Muscle layer of duodenum (tissue), 2 donors: Measurements from ENCODE around the gene LDLRAD4.

Experiments used
- H3K27ac ChIP-seq: one replicate; pipeline ENCODE4 v1.7.0; 2013; ENCODE audit warnings: mild to moderate bottlenecking, low read length
- H3K27me3 ChIP-seq: one replicate; pipeline ENCODE4 v1.7.0; 2013; ENCODE audit warnings: low read depth, mild to moderate bottlenecking, control low read depth, low read length
- H3K36me3 ChIP-seq, 2 donors: one replicate each; pipeline ENCODE4 v1.7.0; 2013; ENCODE audit warnings: low read length in 2 of 2, control low read depth in 1 of 2, mild to moderate bottlenecking in 1 of 2; ENCODE audit not compliant: insufficient read depth in 2 of 2, control insufficient read depth in 1 of 2
- H3K4me1 ChIP-seq, 2 donors: one replicate each; pipeline ENCODE4 v1.7.0; 2013; ENCODE audit warnings: low read length in 2 of 2, mild to moderate bottlenecking in 2 of 2, control low read depth in 1 of 2, moderate library complexity in 1 of 2; ENCODE audit not compliant: insufficient read depth in 2 of 2, control insufficient read depth in 1 of 2
- H3K4me3 ChIP-seq, 2 donors: one replicate each; pipeline ENCODE4 v1.7.0; 2013; ENCODE audit warnings: low read length in 2 of 2, low read depth in 1 of 2, mild to moderate bottlenecking in 1 of 2
- H3K9me3 ChIP-seq, 2 donors: one replicate each; pipeline ENCODE4 v1.7.0; 2013; ENCODE audit warnings: low read length in 2 of 2, control low read depth in 1 of 2, mild to moderate bottlenecking in 1 of 2; ENCODE audit not compliant: control insufficient read depth in 1 of 2
- donor health status: healthy.

LDLRAD4 gene

GRCh38 chr18:13306583-13306982, 88.0 kb downstream of the LDLRAD4 start:
- Histone ChIP-seq H3K36me3 (peaks cover 0 to 5% of the 10 kb centered on the region in 2 donors), H3K4me3 (no peak overlapping the region), H3K27me3 (no peaks in the 10 kb centered on the region), H3K27ac (no peak overlapping the region), H3K4me1 (peaks cover 0 to 17% of the 10 kb centered on the region in 2 donors), H3K9me3 (no peaks in the 10 kb centered on the region)

DNA sequence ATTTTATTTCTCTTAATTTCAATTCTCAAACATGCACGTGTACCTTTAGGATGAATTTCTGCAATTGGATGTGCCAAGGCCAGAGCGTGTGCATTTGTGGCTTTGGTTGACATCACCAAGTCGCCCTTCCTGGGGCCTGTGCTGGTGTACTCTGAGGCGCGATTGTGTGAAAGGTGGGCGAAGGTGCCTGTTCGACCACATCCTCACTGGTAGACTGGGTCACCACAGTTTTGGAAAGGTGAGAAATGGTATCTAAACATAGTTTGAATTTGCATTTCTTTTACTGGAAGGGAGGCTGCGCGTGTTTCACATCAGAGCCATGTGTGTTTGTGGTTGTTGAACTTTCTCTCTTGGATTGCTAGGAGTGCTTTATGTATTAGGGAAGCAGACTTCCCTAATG, 89.8 kb downstream of the LDLRAD4 start:
- Histone ChIP-seq H3K27ac (no peak overlapping the region), H3K4me1 (no peaks in the 10 kb centered on the region), H3K4me3 (no peak overlapping the region), H3K27me3 (no peaks in the 10 kb centered on the region), H3K9me3 (no peaks in the 10 kb centered on the region), H3K36me3 (peaks cover 0 to 5% of the 10 kb centered on the region in 2 donors)

DNA sequence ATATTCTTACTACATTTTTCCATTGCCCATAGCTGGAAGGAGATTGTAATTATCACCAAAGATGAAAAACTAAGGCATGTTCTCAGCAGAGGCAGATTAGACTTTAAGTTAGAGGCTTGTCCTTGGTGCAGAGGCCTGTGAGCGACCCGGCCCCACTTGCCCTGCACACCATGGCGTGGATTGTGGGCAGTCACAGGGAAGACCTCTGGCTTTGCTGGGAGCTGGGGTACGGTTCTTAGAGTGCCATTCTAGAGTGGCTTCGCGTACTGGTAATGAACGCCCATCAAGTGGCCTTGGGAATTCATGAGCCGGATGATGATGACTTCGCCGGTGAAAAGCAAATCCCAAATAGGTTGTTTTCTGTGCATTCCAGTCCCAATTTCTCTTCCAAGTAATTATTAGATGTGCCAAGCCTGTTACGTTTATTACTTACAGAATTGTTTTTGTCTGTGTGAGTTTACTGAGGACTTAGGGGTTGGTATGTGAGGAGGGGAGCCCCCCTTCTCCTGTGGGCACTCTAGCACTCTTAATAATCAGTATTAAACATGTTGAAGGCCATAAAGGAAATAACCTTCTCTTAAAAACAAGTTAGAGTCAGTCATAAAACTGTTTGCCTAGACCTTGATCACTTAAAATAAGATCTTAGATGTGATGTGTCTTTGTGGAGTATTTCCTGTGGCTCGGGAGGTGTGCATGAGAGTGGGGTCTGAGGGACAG, 90.6 kb downstream of the LDLRAD4 start:
- H3K9me3 ChIP-seq, result no peaks in the 10 kb centered on the region

DNA sequence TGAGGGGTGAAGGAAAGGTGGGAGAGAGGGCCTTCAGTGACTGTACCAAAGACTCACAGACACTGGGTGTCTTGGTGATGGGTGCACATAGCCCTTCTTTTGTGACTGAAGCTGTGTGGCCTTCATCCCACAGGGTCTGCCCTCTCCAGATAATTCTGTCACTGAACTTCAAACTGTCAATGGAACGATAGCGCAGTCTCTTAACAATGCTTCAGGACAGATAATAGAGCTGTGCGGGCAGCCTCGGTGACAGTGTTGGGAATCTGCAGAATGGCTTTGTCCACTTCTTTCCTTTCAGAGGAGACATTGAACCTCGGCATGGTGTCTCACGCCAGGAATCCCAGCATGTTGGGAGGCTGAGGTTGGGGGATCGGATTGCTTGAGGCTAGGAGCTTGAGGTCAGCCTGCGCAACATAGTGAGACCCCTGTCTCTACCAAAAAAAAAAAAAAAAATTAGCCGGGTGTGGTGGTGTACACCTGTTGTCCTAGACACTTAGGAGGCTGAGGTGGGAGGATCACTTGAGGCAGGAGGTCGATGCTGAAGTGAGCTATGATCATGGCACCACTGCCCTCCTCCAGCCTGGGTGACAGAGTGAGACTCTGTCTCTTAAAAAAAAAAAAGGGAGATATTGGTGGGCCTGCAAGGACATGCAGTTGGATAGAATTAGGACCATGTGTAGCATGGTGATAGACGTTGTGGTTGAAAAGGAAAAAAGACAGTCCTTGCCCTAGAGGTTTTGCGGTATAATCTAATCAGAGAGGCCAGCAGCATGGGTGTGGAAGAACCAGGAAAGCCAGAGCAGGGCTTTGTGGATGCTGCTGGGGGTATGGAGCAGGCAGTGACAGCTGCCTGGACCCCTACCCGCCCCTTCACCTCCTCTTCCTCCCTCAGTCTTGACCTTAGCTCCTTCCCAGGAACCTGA, 91.4 kb downstream of the LDLRAD4 start:
- Histone ChIP-seq H3K4me1 (no peaks in the 10 kb centered on the region), H3K27me3 (no peaks in the 10 kb centered on the region), H3K4me3 (no peak overlapping the region), H3K36me3 (peaks cover 0 to 5% of the 10 kb centered on the region in 2 donors), H3K9me3 (no peaks in the 10 kb centered on the region), H3K27ac (no peak overlapping the region)

More for the DNA sequence above, 90.6 kb downstream of the LDLRAD4 start:
- peaks cover 0 to 5% of the 10 kb centered on the region in 2 donors for H3K36me3 ChIP-seq
- no peaks in the 10 kb centered on the region for H3K27me3 ChIP-seq
- H3K4me3 ChIP-seq, result no peak overlapping the region
- H3K4me1 ChIP-seq, result no peaks in the 10 kb centered on the region
- no peak overlapping the region for H3K27ac ChIP-seq

DNA sequence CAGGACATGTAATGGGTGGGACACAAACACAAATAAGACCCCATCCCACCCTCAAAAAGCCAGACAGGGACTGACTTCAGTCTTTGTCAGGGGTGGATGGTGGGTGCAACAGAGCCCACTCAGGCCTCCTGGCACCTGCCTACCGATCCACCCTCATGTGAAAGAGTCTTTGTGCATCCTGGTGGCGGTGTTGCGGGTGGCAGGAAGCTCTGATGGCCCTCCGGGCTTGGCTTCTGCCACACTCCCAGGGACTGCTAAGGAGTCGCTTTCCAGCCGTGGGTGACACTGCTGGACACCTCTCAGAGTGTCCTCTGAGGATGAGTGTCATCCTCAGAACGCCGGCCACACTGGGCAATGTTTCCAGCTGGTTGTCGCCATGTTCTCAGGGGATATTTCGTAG, 92.6 kb downstream of the LDLRAD4 start:
- peaks cover 3 to 5% of the 10 kb centered on the region in 2 donors for H3K9me3 ChIP-seq
- H3K27me3 ChIP-seq, result no peaks in the 10 kb centered on the region
- no peak overlapping the region for H3K27ac ChIP-seq
- no peak overlapping the region for H3K4me3 ChIP-seq
- no peaks in the 10 kb centered on the region for H3K4me1 ChIP-seq
- H3K36me3 ChIP-seq, result peaks cover 0 to 5% of the 10 kb centered on the region in 2 donors

- Histone ChIP-seq H3K9me3 (peaks cover 5 to 6% of the 10 kb centered on the region in 2 donors), H3K4me1 (no peaks in the 10 kb centered on the region), H3K36me3 (peaks cover 0 to 5% of the 10 kb centered on the region in 2 donors), H3K27ac (no peak overlapping the region), H3K27me3 (no peaks in the 10 kb centered on the region), H3K4me3 (no peak overlapping the region)
Measured at GRCh38 chr18:13312515-13312914, 94.0 kb downstream of the LDLRAD4 start.

GRCh38 chr18:13313006-13313686, 94.6 kb downstream of the LDLRAD4 start:
- H3K4me1 ChIP-seq, result no peaks in the 10 kb centered on the region
- H3K4me3 ChIP-seq, result no peak overlapping the region
- H3K9me3 ChIP-seq, result peaks cover 5 to 6% of the 10 kb centered on the region in 2 donors
- no peaks in the 10 kb centered on the region for H3K27me3 ChIP-seq
- no peak overlapping the region for H3K27ac ChIP-seq
- peaks cover 0 to 5% of the 10 kb centered on the region in 2 donors for H3K36me3 ChIP-seq

DNA sequence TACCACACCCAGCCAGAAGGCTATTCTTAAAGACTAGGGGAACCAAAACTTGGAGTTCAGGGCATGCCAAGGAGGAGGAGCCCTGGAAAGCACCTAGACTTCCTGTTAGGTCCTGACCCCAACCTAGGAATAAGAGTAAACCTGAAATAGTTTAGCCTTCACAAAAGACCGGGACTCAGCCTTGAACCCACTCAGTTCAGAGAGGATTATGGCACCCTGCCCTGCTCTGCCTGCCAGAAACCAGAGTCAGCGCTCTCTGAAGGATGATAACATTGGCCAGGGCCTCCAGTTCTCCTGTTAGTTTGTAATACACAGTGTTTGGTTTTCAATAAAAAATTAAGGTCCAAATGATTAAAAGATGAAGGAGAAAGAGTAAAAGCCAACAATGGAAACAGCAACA, 96.4 kb downstream of the LDLRAD4 start:
- Histone ChIP-seq H3K27ac (no peak overlapping the region), H3K9me3 (peaks cover 5 to 6% of the 10 kb centered on the region in 2 donors), H3K4me3 (no peak overlapping the region), H3K36me3 (peaks cover 0 to 5% of the 10 kb centered on the region in 2 donors), H3K4me1 (no peaks in the 10 kb centered on the region), H3K27me3 (no peaks in the 10 kb centered on the region)

- no peaks in the 10 kb centered on the region for H3K4me1 ChIP-seq
- peaks cover 5 to 6% of the 10 kb centered on the region in 2 donors for H3K9me3 ChIP-seq
- H3K27me3 ChIP-seq, result no peaks in the 10 kb centered on the region
- H3K27ac ChIP-seq, result no peak overlapping the region
- peaks cover 0 to 4% of the 10 kb centered on the region in 2 donors for H3K36me3 ChIP-seq
- no peak overlapping the region for H3K4me3 ChIP-seq
Measured at GRCh38 chr18:13316063-13316462, 97.5 kb downstream of the LDLRAD4 start.

GRCh38 chr18:13317801-13318200, 99.2 kb downstream of the LDLRAD4 start:
- H3K4me1 ChIP-seq, result no peaks in the 10 kb centered on the region
- no peak overlapping the region for H3K4me3 ChIP-seq
- H3K9me3 ChIP-seq, result peaks cover 5 to 6% of the 10 kb centered on the region in 2 donors
- H3K27me3 ChIP-seq, result no peaks in the 10 kb centered on the region
- H3K27ac ChIP-seq, result no peak overlapping the region
- H3K36me3 ChIP-seq, result no peaks in the 10 kb centered on the region
